ENCODE measurements around the gene PLA2G2F.

The PLA2G2F gene

DNA sequence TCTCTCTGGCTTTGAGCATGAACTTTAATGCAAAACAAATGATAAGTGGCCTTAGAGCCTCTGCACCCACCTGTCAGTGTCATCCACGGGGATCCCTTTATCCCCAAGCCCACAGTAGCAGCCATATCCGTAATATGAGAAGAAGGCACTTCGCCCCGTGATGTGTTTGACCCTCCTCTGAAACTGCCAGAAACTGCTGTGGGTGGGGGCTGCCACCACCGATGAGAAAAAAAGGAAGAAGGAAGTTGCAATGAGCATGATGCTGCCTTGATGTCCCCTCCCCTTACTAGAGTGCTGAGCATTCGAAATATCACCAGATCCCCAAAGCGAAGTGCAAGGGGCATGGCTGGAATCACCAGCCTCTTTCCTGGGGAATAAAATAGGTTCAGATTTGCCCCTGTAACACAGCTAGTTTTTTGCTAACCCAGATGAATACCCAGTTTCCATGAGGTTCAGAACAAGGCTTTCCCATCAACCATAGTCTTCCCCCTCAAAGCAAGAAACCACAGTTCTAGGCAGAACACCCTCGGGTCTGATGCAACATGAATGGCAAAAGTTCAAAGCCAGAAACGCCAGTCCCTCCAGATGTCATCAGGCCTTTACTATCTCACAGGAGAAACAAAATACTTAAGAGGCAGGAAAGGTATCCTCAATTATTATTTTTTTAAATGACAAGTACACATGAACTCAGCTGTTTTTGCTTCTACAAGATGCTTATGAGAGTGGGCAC lies 36.0 kb downstream of the PLA2G2F start:
- no peak for DNase-seq

DNA sequence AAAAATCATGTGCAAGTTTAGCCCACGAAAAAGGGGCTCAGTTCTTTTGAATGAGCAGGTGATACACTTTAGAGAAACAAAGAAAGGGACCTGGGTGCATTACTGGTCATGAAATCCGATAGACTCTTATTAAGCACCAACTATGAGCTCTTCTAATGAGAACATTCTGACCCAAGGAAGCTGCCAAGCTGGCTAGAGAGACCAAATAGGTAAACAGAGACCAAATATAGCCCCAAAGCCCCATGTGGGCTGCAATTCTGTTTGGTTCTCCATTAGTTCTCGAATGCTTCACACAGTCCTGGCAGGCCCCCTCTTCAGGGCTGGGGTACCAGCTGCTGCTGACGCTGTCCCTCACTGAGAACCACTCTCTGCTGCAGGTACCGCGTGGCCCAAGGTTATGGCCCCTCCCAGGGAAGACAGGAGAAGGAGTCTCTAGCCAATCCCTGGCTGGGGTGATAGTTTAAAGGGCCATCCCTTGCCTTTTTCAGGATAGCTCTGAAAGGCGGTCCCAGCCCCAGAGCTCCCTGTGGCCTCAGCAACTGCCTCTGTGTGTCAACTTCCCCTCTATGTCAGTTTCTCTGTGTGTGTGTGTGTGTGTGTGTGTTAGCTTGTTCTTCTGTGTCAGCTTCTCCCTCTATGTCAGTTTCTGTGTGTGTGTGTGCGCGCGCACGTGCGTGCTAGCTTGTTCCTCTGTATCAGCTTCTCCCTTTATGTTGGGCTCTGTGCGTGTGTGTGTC lies 39.7 kb downstream of the PLA2G2F start:
- DNase-seq, result no peak

- DNase-seq, result no peak
These were observed 40.4 kb downstream of the PLA2G2F start for GRCh38 chr1:20179371-20180128.

DNA sequence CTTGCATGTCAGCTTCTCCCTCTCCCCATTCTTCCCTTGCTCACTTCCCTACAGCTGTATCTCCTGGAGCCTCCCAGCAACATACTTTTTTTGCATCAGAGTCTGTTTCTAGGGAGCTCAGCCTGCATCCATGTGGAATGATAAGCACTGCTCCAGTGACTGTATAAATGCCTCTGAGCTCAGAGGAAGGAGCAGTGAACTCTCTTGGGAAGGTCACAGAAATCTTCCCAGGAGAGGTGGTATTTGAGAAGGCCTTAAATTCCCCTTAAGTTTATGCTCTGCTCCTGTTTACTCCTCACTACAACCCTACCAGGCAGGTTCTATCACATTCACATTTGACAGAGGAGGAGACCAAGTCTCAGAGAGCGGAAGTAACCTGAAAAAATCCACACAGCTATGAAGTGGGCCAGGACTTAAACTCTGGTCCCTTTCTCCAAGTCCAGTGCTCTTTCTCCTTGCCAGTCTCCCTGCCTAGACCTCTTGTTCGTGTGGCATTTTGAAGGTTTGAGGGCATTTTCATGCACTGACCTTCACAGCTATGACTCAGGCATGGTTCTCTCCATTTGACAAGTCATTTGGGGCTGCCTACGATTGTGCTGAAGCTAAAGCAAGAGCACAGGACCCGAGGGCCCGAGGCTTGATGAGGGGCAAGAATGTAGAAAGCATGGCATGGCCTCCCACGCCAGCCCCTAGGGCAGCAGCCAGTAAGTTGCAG lies 41.2 kb downstream of the PLA2G2F start:
- DNase-seq, result no peak

- DNase-seq, result no peak
These were observed 41.7 kb downstream of the PLA2G2F start for GRCh38 chr1:20180844-20181207.

DNA sequence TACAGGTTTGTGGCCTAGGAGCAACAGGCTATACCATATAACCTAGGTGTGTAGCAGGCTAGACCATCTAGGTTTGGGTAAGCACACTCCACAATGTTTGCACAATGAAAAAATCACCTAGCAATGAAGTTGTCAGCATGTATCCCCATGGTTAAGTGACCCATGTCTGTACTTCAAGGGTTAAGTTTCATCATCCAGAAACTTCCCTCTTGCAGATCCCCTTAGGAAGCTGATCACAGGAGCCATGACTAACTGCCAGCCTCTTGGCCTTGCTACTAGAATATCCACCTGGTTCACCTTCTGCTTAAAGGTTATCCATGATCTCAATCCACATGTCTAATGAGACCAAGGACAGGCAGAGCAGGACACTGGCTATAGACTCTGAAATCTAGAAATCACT lies 43.3 kb downstream of the PLA2G2F start:
- DNase-seq, result no peak

- DNase-seq, result no peak
These were observed 43.9 kb downstream of the PLA2G2F start for GRCh38 chr1:20183035-20183434.

- no peak for DNase-seq
These were observed 44.6 kb downstream of the PLA2G2F start for GRCh38 chr1:20183616-20184271.

DNA sequence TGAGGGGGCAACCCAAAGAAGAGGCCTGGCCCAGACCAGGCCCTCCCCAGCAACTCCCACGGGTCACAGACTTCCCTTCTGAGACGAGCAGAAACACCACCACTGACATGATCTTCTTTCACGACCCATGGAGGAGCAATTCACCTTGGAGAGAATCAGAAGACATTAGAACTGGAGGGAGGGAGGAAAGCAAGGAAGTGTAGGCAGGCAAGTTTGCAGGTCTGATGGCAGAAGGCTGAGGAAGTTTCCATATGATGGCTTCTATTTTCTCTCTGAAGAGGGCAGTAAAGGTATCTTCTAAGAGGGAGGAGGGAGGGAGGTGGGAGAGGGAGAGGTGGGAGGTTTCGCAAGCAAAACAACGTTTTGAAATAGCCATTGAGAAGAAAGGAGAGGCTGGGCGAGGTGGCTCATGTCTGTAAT lies 45.4 kb downstream of the PLA2G2F start:
- no peak for DNase-seq

- no peak for DNase-seq
These were observed 46.1 kb downstream of the PLA2G2F start for GRCh38 chr1:20184997-20185833.

GRCh38 chr1:20185834-20186782 lies 47.0 kb downstream of the PLA2G2F start, which contains the start of the genes PLA2G2C and UBXN10:
TSS of gene PLA2G2C (minus strand) at chr1:20186518. CDS start at chr1:20177363, 9,155 bp downstream.
TSS of gene UBXN10 (plus strand) at chr1:20186096. CDS start at chr1:20190562, 4,466 bp downstream.
- no peak for DNase-seq

GRCh38 chr1:20187103-20187812 lies 48.1 kb downstream of the PLA2G2F start:
- DNase-seq, result peak; percentile 48

DNA sequence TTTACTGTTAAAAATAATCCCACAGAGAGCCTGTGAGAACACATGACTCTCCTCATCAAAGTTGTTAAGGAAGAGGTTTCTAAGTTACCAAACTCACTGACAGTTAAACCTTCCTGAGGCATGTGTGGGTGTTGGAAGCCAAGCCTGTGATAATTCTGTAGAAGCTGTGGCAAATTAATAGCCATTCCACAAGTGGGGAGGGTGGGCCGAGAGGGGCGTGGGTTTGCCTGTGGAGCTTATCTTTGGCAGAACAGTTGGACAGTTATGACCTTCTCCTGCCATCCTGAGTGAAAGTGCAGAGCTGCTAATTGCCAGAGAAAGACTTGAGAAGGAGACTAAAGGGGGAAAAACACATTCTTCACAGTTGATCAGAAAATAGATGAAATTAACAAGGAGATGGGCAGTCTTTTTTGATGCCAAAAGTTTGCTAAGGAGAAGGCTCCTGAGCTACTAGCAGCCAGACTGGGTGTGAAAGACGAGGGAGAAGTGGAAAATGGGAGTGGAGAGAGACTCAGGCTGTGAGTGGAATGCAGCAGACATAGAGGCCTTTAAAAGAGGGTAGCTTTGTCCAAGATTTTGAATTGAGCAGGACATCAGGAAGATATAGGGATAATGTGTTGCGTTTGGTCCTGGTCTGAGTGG lies 48.8 kb downstream of the PLA2G2F start:
- DNase-seq, result no peak

DNA sequence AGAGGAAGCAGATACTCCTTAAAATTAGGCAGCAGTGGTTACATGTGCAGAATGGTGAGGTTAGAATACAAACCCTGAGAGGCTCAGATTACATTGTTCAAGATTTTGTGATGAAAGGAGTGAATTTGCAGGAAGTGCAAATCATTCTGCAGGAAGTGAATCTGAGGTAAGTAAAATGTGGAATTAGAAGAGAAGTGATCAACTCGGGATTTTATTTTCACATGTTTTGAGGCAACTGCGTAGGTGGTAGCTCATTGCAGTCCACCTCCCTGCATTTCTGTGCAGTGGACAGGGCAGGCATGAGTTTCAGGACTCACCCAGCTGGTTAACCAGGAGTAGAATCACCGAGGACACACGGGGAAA lies 49.3 kb downstream of the PLA2G2F start:
- DNase-seq, result no peak

DNA sequence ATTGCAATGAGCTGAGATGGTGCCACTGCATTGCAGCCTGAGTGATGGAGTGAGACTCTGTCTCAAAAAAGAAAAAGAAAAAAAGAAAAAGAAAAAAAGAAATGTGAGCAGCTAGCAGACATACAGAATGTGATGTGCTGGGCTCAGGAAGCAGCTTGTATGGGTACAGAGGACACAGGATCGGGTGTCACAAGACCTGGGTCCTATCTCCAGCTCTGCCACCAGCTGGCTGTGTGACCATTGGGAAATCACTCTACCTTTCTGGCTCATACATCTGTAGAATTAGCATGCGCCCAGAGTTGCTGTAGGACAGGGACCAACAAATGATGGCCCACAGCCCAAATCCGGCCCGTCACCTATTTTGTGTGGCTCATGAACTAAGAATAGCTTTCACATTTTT lies 50.5 kb downstream of the PLA2G2F start:
- DNase-seq, result no peak

- DNase-seq, result no peak
These were observed 51.4 kb downstream of the PLA2G2F start for GRCh38 chr1:20190256-20191160.

DNA sequence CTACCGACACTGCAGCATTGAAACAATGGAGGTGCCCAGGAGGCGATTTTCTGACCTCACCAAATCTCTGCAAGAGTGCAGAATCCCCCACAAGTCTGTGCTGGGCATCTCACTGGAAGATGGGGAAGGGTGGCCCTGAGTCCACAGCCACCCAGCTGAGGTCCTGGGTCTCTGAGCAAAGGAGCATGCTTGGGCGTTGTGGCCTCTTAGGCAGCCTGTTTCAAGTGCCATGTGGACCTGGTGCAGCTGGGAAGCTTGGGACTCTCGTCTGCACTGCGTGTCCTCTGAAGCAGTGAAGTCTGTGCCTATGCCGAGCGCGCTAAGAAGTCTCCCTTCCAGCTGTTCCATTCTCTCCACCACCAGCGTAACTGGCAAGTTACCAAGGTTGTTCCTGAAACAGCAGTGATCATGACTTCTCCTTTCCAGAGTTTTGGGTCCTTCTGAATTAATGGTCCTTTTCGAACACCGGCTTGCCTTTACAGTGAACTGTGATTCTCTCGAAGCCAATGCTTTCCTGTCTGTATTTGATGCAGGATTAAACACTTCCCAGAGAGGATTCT lies 52.2 kb downstream of the PLA2G2F start:
- peak; percentile 36 for DNase-seq

DNA sequence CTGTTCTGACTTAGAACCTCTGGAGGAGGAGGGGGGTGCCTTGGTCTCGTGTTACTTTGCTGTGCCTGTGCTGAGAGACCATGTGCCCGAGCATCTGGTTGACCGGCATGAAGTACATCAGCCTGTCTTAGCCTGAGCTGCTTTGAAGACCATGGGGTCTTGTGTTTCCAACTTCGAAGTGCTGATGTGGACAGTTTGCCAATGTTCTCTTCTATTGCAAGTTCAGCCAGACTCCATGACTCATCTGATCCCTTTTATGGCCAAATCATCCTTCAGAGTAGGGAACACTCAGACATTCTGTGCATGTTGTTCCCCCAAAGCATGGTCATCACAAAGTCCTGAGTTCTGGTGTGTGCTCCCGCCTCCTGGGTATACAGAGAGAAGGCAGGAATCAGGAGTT lies 53.2 kb downstream of the PLA2G2F start:
- no peak for DNase-seq

Measured in NCI-H1694 (cell line).